Measurements from ENCODE around the gene SAMD14.

SAMD14 gene

DNA sequence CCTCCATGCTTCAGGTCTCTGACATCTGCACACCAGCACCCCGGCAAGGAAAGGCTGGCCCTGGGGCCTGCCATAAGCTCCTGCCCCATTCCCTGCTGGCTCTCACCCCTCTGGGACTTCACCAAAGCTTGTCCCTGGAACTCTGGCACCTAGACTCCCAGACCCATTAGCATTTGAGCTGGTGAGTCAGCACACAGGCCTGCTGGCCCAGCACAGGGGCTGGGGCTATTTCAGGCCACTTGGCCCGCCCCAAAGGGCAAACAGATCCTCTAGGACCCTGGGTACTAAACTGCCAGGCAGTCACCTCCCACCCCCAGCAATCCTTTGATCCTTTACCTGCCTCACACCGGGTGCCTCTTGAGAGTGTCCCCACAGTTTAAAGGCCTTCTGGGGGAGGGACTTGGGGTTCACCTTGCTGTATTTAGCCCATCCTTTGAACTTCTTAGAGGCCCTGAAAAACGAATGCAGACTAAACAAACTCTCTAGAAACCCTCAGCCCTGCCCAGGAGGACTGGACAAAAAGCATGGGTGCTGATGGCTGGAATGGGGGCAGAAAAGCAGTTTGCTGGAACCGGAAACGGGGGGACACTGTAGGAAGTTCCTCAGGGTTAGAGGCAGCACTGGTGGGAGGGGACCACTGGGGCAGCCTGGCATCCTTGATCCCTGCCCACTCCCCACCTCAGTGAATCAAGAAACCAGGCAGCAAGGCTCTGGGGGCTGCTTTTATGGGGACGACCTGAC is 3.2 kb upstream of the SAMD14 start:
- DNase-seq (ENCODE audit: low read depth in 2 of 2): no peak

DNA sequence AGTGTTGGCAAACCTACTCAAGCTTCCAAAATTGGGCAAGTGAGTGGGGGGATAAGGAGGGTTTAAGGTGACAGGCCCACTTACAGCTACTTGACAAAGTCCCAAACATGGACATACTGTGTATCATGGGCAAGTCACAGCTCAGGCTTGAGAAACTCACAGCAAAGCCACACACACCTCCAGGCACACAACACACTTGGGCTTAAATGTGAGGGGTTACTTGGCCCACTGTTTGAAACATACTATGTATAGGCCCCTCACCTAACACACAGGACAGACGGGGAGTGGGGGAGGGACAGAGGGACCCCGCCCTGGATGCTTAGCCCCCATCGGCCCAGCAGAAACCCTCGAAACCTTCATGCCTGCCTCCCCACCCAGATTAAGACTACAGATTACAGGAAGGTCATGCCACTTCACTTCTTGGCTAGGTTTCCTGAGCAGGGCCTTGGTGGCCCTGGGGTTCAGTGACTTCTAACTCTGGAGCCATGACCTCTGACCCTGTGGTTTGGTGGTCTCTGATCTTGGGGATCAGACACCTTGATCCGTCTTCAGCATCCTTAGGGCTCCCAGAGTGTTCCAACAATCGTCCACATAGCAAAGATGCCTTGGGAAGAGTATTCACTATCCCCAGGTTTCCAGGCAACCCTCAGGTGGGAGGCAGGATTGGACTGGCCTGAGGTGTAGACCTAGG is 2.3 kb upstream of the SAMD14 start:
- DNase-seq (ENCODE audit: low read depth in 2 of 2): no peak

DNA sequence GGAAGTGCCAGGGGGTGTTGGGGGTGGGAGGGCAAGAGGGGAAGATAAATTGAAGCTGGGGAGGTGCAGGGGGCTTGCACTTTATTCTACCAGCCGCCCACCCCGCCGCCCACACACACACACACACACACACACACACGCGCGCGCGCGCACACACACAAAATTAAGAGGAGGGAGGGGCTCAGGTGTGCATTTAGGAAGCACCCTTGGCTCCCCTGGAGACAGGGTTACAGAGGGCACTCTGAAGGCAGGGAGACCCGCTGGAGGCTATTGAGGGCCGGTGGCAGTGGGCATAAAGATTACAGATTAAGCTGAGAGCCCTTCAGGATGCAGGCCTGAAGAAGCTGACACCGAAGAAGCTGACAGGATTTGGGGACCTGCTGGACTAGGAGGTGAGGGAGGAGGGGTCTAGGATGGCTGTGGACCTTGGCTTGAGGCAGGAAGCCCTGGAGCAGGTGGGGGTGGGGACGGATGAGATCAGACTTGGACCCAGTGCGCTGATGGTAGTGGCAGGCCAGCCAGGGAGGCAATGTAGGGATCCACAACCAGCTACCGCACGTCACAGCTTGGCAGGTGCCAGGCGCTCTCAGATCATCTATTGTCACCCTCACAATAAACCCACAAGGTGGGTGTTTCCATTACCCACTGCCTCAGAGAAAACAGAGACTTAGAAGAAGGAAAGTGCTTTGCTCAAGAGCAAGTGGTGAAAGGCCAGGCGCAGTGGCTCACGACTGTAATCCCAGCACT is 772 bp upstream of the SAMD14 start:
- DNase-seq (ENCODE audit: low read depth in 2 of 2): no peak

DNA sequence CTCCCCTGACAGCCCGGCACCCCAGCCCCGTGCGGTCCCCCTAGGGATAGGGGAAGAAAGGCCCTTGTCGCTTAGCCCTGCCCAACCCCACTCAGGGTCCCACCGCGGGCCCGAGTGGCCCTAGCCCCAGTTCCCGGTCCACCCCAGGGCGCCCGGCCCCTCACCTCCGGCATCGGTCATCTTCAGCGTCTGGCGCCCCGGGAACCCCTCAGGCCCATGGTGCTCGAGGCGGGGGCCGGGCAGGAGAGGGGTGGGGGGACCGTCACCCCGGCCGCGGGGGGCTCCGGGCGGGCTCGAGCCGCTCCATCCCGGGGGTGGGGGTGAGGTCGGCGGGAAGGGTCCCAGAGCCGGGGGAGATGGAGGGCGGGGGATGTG is 620 bp downstream of the SAMD14 start:
- DNase-seq (ENCODE audit: low read depth in 2 of 2): no peak

DNA sequence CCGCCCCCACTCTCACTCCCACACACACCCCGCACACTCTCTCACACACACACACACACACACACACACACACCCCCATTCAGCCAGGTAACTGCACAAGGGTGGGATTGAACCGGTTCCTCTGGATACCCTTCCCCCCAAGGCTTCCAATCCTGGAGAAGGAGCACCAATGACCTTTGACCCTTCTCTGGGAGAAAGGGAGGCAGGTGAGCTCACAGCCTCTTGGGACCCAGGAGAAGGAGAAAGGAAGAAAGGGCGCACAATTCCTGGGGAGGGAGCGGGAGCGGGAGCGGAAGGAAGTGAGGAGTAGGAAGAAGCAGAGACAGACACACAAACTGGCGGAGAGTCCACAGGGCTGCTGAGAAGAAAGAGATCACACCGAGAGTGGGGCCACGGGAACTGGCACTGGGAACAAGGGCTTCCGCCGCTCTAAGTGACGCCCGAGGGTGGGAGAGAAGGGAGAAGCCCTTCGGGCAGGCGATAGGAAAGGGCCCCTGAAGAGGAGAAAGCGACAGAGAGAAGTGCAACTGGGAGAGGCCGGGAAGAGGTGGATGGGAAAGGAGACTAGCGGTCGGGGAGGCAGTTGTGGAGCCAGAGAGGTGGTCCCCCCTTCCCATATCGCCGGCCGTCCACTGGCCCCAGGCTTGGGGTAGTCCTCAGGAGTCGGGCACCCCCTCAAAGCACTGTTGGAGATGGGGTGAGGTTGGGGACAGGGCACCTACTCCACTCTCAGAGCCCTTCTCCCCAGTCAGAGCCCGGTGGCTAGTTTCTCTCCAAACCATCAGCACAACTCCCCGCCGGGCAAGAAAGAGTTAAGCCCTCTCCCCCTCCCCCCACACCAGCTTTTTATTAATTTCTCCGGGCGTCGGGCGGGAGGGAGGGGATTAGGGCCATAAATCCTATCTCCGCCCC is 1.3 kb downstream of the SAMD14 start:
- DNase-seq (ENCODE audit: low read depth in 2 of 2): no peak

DNA sequence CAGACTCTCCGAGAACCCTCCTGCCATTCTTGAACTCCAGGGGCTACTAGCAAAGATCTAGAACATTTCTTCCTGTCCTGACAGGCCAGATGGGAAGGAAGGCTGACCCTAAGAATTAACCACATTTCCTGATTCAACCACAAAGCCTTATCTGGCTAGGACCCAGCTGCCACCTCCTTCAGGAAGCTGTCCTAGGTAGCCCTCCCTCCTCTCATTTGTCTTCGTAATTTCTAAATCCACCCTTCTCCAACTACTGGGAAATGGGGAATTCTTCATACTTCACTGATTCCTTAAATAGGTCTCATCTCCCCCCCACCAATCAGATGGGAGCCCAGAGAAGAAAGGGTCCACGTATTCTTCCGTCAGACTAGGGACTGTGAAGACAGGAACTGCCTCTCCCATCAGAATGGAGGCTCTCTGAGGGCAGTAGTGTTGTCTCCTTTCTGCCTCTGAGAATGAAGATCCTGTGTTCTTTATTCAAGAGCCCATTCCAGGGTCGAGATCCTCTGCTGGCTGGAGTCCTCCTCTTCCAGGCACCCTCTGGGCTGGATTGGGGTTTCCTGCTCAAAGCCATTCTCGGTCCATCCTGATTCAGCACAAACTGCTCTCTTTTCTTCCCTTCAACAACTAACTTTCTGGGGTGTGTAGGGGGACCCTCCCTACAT is 2.1 kb downstream of the SAMD14 start:
- no peak for DNase-seq (ENCODE audit: low read depth in 2 of 2)

DNA sequence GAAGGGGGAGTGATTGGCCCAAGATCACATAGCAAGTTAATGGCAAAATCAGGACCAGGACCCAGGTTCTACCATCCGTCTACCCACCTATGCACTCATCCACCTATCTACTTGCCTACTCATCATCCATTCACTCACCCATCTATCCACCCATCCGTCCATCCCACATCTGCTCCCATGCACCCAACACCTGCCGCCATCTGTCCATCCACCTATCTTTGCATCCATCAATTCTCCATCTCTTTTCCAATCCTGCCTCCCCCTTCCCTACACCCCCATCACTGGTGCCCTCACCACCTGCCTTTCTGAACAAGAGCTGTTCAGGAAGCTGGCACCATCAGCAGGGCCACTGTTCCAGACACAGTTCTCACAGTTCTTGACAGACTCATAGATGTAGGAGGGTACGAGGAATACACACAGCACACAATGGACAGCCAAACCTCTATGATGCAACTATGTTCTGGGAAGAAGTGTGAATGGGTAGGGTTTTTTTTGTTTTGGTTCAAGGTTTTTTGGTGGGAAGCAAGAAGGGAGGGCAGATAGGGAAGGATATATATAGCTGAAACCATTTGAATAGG is 4.5 kb downstream of the SAMD14 start:
- DNase-seq (ENCODE audit: low read depth in 2 of 2): no peak

DNA sequence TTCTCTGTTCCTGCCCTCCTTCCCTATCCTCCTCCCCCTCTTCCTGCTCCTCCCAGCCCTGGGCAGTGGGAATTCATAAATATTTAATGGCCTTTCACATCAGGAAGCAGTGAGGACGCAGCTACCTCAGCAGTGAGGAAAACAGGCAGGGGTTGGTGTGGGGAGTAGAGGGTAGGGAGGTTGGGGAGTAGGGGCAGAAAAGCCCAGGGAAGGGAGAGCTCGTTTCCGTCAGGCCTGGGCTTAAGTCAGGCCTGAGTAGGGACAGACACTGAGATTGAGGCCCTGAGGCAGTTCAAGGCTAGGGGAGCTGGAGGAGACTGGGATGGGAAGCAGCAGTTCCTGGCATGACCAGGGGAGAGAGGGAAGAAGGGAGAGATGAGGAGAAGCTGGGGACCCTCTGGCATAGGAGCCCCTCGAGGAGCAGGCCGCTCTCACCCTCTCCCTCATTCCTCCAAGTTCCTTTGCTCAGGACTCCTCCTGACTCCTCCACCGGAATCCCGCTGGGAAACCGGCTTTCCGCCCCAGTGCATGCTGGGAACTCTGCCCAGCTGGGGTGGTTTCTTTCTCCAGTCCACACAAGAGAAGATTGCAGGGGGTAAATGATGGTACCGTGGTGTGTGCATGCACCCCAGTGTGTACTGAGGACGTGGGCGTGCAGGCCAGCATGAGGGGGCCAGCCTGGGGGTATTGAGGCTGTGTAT is 6.2 kb downstream of the SAMD14 start:
- DNase-seq (ENCODE audit: low read depth in 2 of 2): no peak

DNA sequence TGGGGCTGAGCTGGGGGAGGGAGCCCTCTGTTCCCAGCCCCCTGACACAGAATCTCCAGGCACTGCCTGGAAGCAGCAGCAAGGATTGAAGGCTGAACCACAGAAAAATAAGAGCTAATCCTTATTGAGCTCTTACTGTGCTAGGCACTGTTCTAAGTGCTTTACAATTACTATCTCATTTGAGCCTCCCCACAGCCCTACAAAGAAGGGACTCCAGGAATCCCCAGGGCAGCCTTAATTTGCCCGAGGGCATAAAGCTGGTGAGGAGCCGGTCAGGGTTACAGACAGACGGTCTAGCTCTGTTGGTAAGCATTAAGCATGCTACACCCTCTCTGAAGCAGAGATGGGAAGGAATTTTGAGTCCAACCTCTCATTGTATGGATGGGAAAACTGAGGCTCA is 7.0 kb downstream of the SAMD14 start:
- DNase-seq (ENCODE audit: low read depth in 2 of 2): no peak

DNA sequence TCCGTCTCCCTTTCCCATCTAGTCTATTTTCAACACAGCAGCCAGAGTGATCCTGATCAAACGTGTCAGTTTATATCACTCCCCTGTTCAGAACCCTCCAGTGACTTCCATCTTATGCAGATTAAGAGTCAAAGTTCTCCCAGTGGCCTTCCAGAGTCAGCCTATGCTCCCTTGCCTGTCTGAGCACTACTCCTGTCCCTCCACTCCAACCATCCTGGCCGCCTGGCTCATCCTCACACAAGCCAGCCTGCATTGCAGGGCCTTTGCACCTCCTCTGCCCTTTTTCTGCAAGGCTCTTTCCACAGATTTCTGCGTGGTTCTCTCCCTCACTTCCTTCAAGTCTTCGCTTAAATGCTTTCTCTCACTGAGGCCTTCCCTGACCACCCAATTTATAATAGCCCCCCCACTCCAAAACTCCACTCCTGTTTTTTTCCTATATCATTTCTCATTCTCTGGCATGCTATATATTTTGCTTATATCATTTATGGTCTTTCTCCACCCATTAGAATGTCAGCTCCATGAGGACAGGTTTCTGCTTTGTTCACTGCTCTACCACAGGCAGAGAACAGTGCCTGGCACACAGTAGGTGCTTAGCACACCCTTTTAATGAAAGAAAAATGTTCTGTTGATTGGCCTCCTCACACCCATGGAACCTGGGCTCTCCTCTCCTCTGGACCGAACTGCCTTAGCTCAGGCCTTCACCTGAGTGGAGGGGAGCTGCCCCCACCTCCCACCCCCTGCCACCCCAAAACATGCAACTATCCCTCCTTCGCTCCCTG is 9.3 kb downstream of the SAMD14 start:
- no peak for DNase-seq (ENCODE audit: low read depth in 2 of 2)

DNA sequence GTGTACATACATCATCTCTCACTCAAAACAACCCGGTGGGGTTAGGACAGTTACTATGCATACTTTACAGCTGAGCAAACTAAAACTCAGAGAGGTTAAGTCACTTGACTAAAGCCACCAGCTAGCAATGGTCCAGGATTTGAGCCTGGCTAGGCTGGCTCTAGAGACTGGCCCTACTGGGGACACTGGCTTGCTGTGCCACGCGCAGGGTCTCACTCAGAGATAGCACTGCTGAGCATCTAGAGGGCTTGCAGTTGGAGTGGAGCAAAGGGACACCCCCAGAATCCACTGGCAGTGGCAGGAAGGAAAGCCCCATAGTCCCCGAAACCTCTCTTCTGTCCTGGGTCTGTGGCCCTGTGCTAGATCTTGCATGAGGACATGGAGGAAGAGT is 11.1 kb downstream of the SAMD14 start:
- DNase-seq (ENCODE audit: low read depth in 2 of 2): no peak

DNA sequence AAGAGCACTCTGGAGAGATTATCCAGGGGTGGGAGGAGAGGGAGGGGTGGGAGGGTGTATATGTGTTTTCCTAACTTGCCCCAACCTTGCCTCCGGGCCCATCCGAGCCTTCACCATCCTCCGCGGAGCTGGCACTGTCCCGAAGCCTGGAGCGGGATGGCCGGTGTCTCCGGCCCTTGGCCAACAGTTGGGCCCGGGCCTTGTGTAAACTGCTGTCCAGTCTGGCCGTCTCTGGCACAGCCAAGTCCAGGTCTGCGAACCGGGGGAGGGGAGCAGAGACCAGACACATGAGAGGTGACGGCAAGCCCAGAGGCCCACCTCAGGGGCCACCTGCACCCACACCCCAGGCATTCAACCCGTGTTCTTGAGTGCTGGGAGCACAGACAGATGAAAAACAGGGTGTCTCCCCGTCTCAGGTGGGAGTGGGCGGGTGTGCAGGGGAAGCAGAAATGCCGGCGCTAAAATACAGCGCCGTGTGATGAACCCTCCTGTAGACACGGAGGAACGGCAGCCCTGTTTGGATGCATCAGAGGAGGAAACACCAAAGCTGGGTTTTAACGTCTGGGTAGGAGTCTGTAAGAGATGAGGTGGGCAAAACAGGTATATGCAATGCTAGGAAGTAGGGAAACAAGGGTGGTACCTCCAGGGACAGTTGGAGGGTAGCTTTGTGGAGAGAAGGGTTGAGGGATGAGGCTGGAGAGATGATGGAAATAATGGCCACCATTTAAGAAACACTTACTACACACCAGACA is 11.7 kb downstream of the SAMD14 start:
- DNase-seq (ENCODE audit: low read depth in 2 of 2): no peak

DNA sequence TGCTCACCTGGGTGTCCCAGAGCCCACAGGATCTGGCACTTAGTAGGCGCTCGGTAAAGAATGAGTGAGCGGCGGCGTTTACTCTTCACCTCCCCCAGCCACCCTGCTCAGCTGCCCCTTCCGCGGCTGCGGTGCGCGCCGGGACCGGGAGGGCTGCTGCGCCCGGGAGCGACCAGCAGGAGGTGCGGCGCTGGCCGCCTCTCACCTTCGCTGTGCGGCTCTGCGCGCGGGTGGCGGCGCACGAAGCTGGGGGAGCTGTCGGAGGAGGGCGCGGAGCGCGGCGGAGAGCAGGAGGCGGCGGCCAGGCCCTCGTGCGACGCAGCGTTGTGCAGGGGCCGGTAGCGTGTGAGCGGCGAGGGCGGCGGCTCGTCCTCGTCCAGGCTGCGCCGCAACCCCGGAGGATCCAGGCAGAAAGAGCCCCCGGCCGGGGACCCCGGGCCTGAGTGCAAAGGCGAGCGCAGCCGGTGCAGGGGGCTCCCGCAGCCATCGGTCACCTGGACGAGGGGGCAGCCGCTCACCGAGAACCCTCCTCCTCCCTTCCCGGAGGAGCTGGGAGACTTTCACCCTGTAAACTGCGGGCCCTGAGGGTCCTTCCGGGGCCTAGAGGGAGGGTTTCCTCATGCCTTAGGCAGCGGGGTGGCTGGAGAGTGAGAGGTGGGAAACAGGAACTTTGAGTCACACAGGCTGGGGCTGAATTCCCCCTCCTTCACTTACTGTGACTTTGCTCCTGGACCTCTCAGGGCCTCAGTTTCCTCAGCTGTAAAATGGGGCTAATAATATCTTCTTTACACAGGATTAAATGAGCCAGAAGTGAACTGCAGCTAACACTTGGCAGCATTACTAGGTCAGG is 12.5 kb downstream of the SAMD14 start:
- DNase-seq (ENCODE audit: low read depth in 2 of 2): peak; percentile 56 to 61

DNA sequence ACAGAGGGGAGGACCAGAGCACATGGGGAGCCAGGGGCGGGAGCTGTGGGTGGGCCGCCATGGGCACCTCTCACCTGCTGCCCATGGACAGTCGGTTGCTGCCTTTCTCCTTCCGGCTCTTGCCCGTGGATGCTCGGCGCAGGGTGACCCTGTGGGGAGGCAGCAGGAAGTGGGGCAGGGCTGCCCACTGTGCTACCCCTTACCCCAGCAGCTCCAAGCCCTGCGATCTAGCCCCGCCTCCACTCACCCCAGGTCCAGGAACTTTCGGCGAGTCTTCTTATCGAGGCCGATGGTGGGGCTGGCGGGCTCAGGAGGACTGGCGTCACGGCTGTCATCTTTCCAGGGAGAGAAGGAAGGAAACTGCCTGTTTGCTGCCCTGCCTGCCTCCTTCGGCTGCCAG is 14.2 kb downstream of the SAMD14 start:
- DNase-seq (ENCODE audit: low read depth in 2 of 2): no peak

DNA sequence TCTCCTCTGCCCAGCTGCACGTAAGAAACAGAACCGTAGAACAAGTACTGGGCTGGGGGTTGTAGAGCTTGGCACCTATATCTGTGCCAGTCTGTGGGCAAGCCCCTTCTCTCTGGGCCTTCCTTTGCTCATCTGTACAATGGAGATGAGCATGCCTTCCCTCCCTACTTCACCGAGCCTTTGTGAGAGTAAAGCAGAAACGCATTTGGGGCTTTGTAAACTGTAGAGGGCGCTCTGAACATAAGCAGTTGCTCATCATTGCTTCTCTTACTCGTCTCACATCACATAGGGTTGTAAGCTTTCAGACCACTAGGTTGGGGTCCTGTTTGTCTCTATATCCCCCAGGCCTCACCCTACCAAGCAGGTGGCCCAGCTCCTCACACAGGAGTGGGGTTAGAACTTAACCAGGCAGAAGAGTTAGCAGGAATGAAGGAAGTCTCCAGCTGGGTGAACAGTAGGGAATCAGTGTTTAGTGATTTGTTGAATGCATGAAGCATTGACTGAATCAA is 15.1 kb downstream of the SAMD14 start:
- no peak for DNase-seq (ENCODE audit: low read depth in 2 of 2)

DNA sequence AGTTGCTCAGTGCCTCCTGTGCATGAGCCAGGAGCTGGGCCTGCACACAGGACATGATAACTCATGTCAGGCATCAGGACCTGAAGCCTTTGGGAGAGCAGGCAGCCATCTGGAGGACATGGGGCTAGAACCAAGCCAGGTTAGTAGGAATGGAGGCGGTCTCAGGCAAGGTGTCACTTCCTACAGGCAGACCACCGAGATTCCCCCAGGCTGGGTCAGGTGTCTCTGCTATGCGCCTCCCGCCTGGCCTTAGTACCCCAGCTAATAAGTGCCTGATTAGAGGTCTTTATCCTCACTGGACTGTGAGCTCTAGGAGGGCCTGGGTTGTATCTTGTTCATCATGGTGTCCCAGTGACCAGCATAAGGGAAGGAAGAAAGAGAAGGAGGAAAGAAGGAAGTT is 15.6 kb downstream of the SAMD14 start:
- no peak for DNase-seq (ENCODE audit: low read depth in 2 of 2)

DNA sequence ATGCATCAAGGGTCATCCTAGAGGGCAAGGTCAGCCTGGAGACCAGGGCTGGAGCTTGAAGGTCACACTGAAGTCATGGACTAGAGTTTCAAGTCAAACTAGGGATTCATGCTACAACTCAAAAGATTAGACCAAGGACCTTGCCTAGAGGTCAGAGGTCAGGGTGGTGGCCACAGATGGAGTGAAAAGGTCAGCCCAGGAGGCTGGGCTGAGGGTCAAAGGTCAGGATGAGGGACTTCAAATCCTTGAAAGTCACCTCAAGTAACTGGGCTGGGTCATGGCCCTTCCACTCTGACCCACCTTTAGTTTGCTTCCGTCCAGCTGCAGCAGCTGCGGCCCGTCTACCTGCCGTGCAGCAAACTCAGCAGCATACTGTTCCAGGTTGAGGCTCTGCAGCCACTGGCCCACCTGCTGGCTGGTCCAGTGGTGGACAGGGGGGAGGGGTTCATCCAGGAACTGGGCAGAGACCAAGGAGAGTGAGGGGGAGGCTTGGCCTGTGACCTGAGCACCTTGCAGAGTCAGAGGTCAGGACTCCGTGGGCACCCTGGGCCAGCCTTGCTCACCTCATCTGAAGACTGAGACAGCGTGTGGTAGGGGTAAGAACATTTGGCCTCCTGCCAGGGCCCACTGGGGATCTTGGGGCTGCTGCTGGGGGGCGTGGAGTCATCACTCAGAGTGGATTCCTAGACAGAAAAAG is 16.2 kb downstream of the SAMD14 start:
- no peak for DNase-seq (ENCODE audit: low read depth in 2 of 2)

All from stimulated activated CD4-positive, alpha-beta T cell treated with anti-CD3 and anti-CD28 coated beads, Interleukin-1b, Interleukin-23, amount 100 ng/mL, for 4 hours (primary cell).